Measurements from ENCODE around the gene PHTF2.

The PHTF2 gene

DNA sequence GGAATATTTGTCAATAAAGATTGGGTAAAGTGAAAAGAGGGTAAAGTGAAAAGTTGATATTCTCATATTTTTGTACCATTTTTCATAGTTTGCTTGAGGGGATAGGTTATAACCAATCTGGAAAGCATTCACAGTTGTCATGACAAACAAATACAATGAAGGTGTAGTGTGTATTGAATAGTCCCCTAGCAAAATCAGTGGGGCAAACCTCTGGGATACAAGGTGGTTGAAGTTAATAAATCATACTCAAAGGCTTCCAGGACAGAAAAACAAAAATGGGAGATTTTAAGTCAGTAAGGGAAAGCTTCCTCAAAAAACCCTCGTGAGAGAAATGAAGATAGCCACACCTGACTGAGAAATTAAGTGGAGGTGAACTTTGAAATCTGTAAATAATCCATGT, 39.4 kb downstream of the PHTF2 start:
- no peak for FAIRE-seq
- TF ChIP-seq POU2F2 (IDR thresholded peaks at IDR 0.05; ENCODE audit: low read depth, low read length) = no peak
- no peak for TF ChIP-seq POLR2AphosphoS5 (IDR thresholded peaks at IDR 0.05; ENCODE audit: low read depth, low read length)
- TF ChIP-seq TAF1 (IDR thresholded peaks at IDR 0.05; ENCODE audit: low read depth, low read length) = no peak
- TF ChIP-seq PAX5 (IDR thresholded peaks at IDR 0.05; ENCODE audit: insufficient read depth, low read length, severe bottlenecking) = no peak
- TF ChIP-seq SPI1 (IDR thresholded peaks at IDR 0.05; ENCODE audit: low read depth, low read length) = no peak
- TF ChIP-seq POLR2A (IDR thresholded peaks at IDR 0.05; ENCODE audit: low read depth, low read length) = no peak
- no peak for DNase-seq (ENCODE audit: insufficient read length, low spot score)

DNA sequence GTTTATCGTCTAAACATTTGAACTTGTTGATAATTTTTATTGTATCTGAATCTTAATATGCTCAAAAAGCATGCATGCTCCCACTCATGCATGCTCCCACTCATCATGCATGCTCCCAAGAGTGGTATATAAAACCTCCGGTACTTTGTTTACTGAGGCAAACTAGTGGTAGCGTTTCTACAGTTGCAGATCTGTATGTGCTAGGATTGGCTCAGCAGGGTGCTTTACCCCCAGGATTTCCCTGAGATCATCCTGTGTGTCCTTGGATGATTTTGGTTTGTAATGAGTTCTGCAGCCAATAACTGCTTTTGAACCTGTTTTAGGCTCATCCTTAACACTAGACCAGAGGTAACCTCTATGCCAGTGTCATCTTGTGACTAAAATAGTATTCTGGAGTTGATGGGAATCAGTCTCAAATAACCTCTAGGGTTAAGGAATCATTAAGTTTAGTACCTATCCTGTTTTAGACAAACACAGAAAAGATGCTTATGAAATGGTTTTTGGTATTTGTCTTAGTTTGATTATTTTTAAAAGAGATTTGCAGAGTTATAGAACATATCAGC, 40.4 kb downstream of the PHTF2 start:
- DNase-seq (ENCODE audit: insufficient read length, low spot score) (no peak), FAIRE-seq (peak; percentile 65)
- TF ChIP-seq POLR2AphosphoS5 (IDR thresholded peaks at IDR 0.05; ENCODE audit: low read depth, low read length) = no peak
- no peak for TF ChIP-seq POLR2A (IDR thresholded peaks at IDR 0.05; ENCODE audit: low read depth, low read length)
- TF ChIP-seq SPI1 (IDR thresholded peaks at IDR 0.05; ENCODE audit: low read depth, low read length) = no peak
- no peak for TF ChIP-seq TAF1 (IDR thresholded peaks at IDR 0.05; ENCODE audit: low read depth, low read length)
- TF ChIP-seq POU2F2 (IDR thresholded peaks at IDR 0.05; ENCODE audit: low read depth, low read length) = no peak

DNA sequence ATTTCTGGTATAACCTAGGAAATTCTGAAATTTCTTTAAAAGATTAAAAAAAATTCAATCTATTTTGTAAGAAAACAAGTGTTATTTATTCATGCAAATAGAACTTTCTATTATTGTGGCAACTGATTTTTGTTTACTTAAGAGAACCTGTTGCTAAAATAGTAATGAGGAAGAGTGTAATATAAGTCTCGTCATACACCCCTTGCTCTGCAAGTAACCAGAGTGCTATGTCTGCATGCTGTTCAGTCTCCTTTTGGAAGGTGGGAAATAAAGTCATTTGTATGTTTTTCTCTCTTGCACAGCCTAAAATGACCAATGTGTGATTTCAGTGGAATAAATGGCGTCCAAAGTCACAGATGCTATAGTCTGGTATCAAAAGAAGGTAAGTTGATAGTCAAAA, 41.3 kb downstream of the PHTF2 start:
- FAIRE-seq (peak; percentile 20), DNase-seq (ENCODE audit: insufficient read length, low spot score) (no peak)
- TF ChIP-seq POLR2AphosphoS5 (IDR thresholded peaks at IDR 0.05; ENCODE audit: low read depth, low read length) (no peak), TAF1 (IDR thresholded peaks at IDR 0.05; ENCODE audit: low read depth, low read length) (no peak), SPI1 (IDR thresholded peaks at IDR 0.05; ENCODE audit: low read depth, low read length) (no peak), PAX5 (IDR thresholded peaks at IDR 0.05; ENCODE audit: insufficient read depth, low read length, severe bottlenecking) (no peak), POU2F2 (IDR thresholded peaks at IDR 0.05; ENCODE audit: low read depth, low read length) (no peak), POLR2A (IDR thresholded peaks at IDR 0.05; ENCODE audit: low read depth, low read length) (no peak)

DNA sequence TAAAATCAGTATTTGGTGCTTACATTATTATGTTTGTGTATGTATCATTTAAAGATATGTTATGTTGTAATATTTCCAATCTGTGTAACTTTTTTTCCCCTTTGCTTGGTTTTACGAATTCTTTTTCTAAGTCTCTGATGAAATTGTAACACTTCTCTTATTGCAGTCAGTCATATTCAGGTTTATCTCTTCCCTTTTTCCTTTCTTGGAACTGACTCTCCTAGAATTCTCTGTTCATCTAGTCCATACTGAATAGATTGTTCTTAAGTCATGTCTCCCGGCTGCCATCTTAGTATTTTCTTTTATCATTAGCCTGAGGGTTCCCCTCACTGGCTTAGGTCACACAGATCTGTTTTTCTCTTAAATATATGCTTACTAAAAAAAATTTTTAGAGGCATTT, 44.6 kb downstream of the PHTF2 start:
- TF ChIP-seq TAF1 (IDR thresholded peaks at IDR 0.05; ENCODE audit: low read depth, low read length) (no peak), POLR2A (IDR thresholded peaks at IDR 0.05; ENCODE audit: low read depth, low read length) (no peak), POLR2AphosphoS5 (IDR thresholded peaks at IDR 0.05; ENCODE audit: low read depth, low read length) (no peak), PAX5 (IDR thresholded peaks at IDR 0.05; ENCODE audit: insufficient read depth, low read length, severe bottlenecking) (no peak), POU2F2 (IDR thresholded peaks at IDR 0.05; ENCODE audit: low read depth, low read length) (no peak), SPI1 (IDR thresholded peaks at IDR 0.05; ENCODE audit: low read depth, low read length) (no peak)
- no peak for FAIRE-seq
- DNase-seq (ENCODE audit: insufficient read length, low spot score) = no peak

DNA sequence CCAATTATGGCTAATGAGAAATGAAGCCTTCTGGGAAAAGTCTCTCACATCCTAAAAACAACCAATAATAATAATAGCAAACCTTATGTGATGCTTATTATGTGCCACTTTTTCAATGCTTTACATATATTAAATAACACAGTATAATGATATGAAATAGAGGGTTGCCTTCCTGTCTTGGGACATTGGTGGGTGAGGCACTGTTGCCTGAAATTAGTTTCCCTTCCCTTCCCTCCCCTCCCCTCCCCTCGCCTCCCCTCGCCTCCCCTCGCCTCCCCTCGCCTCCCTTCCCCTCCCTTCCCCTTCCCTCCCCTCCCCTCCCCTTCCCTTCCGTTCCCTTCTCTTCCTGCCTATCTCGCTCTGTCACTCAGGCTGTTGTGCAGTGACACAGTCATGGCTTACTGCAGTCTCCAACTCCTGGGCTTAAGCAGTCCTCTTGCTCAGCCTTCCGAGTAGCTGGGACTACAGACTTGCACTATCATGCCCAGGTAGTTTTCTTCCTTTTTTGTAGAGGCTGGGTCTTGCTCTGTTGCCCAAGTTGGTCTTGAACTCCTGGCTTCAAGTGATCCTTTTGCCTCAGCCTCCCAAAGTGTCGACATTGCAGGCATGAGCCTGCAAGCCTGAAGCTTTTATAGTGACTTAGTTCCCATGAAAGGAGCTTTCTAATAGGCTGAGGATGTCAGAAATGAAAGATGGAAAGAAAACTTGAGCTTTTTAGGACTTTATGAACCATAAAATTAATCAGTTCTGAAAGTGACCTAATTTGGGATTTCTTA, 47.9 kb downstream of the PHTF2 start:
- TF ChIP-seq PAX5 (IDR thresholded peaks at IDR 0.05; ENCODE audit: insufficient read depth, low read length, severe bottlenecking) (no peak), TAF1 (IDR thresholded peaks at IDR 0.05; ENCODE audit: low read depth, low read length) (no peak), SPI1 (IDR thresholded peaks at IDR 0.05; ENCODE audit: low read depth, low read length) (no peak), POU2F2 (IDR thresholded peaks at IDR 0.05; ENCODE audit: low read depth, low read length) (no peak), POLR2AphosphoS5 (IDR thresholded peaks at IDR 0.05; ENCODE audit: low read depth, low read length) (no peak), POLR2A (IDR thresholded peaks at IDR 0.05; ENCODE audit: low read depth, low read length) (no peak)
- FAIRE-seq = no peak
- DNase-seq (ENCODE audit: insufficient read length, low spot score) = no peak

DNA sequence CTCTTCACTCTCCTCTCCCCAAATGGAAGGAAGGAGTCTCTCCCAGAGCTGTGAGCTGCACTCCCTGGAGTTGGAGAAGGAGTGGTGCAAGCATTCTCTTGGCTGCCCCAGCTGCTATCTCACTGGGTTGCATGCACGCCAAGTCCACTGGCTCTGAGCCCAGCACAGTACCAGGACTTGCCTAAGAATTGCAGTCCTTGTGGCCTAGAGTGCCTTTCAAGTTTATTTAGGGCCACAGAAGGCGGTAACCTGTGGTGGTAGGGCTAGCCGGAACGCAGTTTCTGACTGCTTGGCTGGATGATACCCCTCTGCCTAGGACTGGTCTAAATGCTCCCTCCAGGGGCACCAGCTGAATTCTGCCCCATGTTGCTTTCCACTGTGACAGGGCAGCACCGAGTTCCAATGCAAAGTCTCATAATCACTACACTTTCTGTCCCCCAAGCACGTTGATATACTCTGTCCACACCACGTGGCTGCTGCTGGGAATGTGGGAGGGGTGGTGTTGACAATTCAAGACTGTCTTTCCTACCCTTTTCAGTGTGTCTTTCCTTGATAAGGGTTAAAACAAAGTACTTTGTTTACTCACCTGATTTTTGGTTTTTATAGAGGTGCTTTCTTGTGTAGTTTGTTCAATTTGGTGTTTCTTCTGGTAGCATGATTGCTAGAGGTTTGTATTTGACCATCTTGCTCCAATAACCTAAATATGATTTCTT, 57.0 kb downstream of the PHTF2 start:
- TF ChIP-seq SPI1 (IDR thresholded peaks at IDR 0.05; ENCODE audit: low read depth, low read length) (no peak), POLR2A (IDR thresholded peaks at IDR 0.05; ENCODE audit: low read depth, low read length) (no peak), PAX5 (IDR thresholded peaks at IDR 0.05; ENCODE audit: insufficient read depth, low read length, severe bottlenecking) (no peak), TAF1 (IDR thresholded peaks at IDR 0.05; ENCODE audit: low read depth, low read length) (no peak), POU2F2 (IDR thresholded peaks at IDR 0.05; ENCODE audit: low read depth, low read length) (no peak), POLR2AphosphoS5 (IDR thresholded peaks at IDR 0.05; ENCODE audit: low read depth, low read length) (no peak)
- no peak for FAIRE-seq
- no peak for DNase-seq (ENCODE audit: insufficient read length, low spot score)

DNA sequence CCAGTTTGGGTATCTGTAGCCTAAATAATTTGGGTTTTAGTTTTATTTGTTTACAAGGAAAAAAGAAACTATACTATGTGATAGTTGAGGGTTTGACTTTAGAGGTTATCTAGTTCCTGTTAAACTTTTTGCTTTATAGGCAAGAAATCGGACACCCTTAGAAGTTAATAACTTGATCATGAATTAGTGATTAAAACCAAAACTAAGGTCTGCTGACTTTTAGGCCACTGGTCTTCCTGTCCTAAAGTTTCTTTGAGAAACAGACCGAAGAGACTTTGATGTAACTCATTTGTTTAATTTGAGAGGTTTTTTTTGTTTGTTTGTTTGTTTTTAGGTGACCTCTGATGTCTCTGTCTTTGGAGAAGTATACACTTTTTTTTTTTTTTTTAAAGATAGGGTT, 59.7 kb downstream of the PHTF2 start:
- FAIRE-seq = no peak
- TF ChIP-seq POLR2A (IDR thresholded peaks at IDR 0.05; ENCODE audit: low read depth, low read length) (no peak), PAX5 (IDR thresholded peaks at IDR 0.05; ENCODE audit: insufficient read depth, low read length, severe bottlenecking) (no peak), POLR2AphosphoS5 (IDR thresholded peaks at IDR 0.05; ENCODE audit: low read depth, low read length) (no peak), SPI1 (IDR thresholded peaks at IDR 0.05; ENCODE audit: low read depth, low read length) (no peak), POU2F2 (IDR thresholded peaks at IDR 0.05; ENCODE audit: low read depth, low read length) (no peak), TAF1 (IDR thresholded peaks at IDR 0.05; ENCODE audit: low read depth, low read length) (no peak)
- DNase-seq (ENCODE audit: insufficient read length, low spot score) = no peak

DNA sequence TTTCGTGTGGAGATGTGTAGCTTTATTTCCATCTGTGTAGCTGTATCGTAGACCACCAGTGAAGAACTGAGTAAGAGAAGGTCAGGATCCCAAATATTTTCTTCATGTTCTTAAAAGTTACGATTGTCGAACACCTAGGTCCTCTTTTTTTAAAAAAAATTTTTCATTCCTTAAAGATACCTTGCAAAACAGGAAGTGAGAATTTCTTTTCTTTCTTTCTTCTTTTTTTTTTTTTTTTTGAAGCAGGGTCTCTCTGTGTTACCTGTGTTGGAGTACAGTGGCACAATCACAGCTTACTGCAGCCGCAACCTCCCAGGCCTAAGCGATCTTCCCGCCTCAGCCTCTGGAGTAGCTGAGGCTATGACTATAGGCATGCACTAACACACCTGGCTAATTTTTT, 60.8 kb downstream of the PHTF2 start:
- DNase-seq (ENCODE audit: insufficient read length, low spot score) = no peak
- FAIRE-seq = no peak
- TF ChIP-seq SPI1 (IDR thresholded peaks at IDR 0.05; ENCODE audit: low read depth, low read length) (peak; percentile 81), PAX5 (IDR thresholded peaks at IDR 0.05; ENCODE audit: insufficient read depth, low read length, severe bottlenecking) (no peak)

DNA sequence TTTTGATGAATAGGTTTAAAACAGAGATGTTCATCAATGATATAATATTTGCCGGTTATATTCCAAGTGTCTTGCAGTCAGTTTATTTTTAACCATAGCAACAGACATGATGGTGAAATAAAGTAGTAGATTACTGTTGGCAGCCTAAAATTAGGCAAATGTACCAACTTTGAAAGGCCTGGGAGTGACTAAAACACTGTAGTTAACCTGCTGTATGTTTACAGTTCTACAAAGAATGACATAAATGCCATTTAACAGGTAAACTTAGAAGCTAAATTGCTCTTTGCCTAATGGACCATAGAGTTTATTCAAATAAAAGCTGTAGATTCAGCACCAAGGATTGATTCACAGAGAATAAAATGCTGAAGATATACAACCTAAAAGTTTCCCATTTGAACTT, 64.1 kb downstream of the PHTF2 start:
- TF ChIP-seq PAX5 (IDR thresholded peaks at IDR 0.05; ENCODE audit: insufficient read depth, low read length, severe bottlenecking) (no peak), POLR2A (IDR thresholded peaks at IDR 0.05; ENCODE audit: low read depth, low read length) (no peak), POU2F2 (IDR thresholded peaks at IDR 0.05; ENCODE audit: low read depth, low read length) (no peak), POLR2AphosphoS5 (IDR thresholded peaks at IDR 0.05; ENCODE audit: low read depth, low read length) (no peak), SPI1 (IDR thresholded peaks at IDR 0.05; ENCODE audit: low read depth, low read length) (no peak), TAF1 (IDR thresholded peaks at IDR 0.05; ENCODE audit: low read depth, low read length) (no peak)
- no peak for DNase-seq (ENCODE audit: insufficient read length, low spot score)
- peak; percentile 35 for FAIRE-seq

Measured in GM12891 (cell line).